Trophoblast cell (in vitro differentiated cells and primary cell): Measurements from ENCODE around the gene UBE2D2.
"Not testable (repeated sequence)": the region's sequence is repeated elsewhere in the genome, so short reads cannot be mapped to it uniquely, and the experiment has no call there.

Experiments
- DNase-seq, 2 donors: peaks; one replicate each; pipeline ENCODE4 v3.0.0-alpha.2; 2016
- H2AFZ ChIP-seq: 2 replicates; pipeline ENCODE4 v1.6.1; 2013; ENCODE audit warnings: low read length, moderate library complexity, mild to moderate bottlenecking; ENCODE audit not compliant: insufficient read depth, poor library complexity
- H2AK5ac ChIP-seq: 2 replicates; pipeline ENCODE4 v1.6.1; 2013; ENCODE audit warnings: mild to moderate bottlenecking, low read length
- H2BK120ac ChIP-seq: 2 replicates; pipeline ENCODE4 v1.6.1; 2013; ENCODE audit warnings: low read length, mild to moderate bottlenecking, moderate library complexity; ENCODE audit not compliant: insufficient read depth, poor library complexity
- H2BK12ac ChIP-seq: 2 replicates; pipeline ENCODE4 v1.6.1; 2013; ENCODE audit warnings: mild to moderate bottlenecking, low read length, moderate library complexity
- H2BK5ac ChIP-seq: 2 replicates; pipeline ENCODE4 v1.6.1; 2013; ENCODE audit warnings: low read length, low read depth, moderate library complexity, mild to moderate bottlenecking; ENCODE audit not compliant: poor library complexity
- H3K14ac ChIP-seq: 2 replicates; pipeline ENCODE4 v1.6.1; 2013; ENCODE audit warnings: mild to moderate bottlenecking, low read length
- H3K18ac ChIP-seq: 2 replicates; pipeline ENCODE4 v1.6.1; 2013; ENCODE audit warnings: mild to moderate bottlenecking, low read length
- H3K23ac ChIP-seq: 2 replicates; pipeline ENCODE4 v1.6.1; 2013; ENCODE audit warnings: low read length
- H3K27ac ChIP-seq: 2 replicates; pipeline ENCODE4 v1.5.1; 2013; ENCODE audit warnings: low read depth, mild to moderate bottlenecking, inconsistent platforms, low read length, moderate library complexity
- H3K27me3 ChIP-seq: 2 replicates; pipeline ENCODE4 v1.6.1; 2013; ENCODE audit warnings: inconsistent platforms, mild to moderate bottlenecking, low read length, moderate library complexity; ENCODE audit not compliant: insufficient read depth
- H3K36me3 ChIP-seq, 2 experiments: 1 replicate in 1 of 2; 2 replicates in 1 of 2; pipeline ENCODE4 v1.6.1; 2013; ENCODE audit warnings: low read length in 2 of 2, mild to moderate bottlenecking in 2 of 2, moderate library complexity in 1 of 2; ENCODE audit not compliant: insufficient read depth in 2 of 2, control insufficient read depth in 1 of 2
- H3K4ac ChIP-seq: 2 replicates; pipeline ENCODE4 v1.6.1; 2013; ENCODE audit warnings: low read depth, mild to moderate bottlenecking, low read length, moderate library complexity
- H3K4me1 ChIP-seq, 2 experiments: 1 replicate in 1 of 2; 2 replicates in 1 of 2; pipeline ENCODE4 v1.6.1; 2013; ENCODE audit warnings: low read length in 2 of 2, mild to moderate bottlenecking in 2 of 2, moderate library complexity in 1 of 2; ENCODE audit not compliant: insufficient read depth in 2 of 2, control insufficient read depth in 1 of 2
- H3K4me2 ChIP-seq: 2 replicates; pipeline ENCODE4 v1.6.1; 2013; ENCODE audit warnings: inconsistent platforms, mild to moderate bottlenecking, low read length, moderate library complexity
- H3K4me3 ChIP-seq: 2 replicates; pipeline ENCODE4 v1.5.1; 2013; ENCODE audit warnings: mild to moderate bottlenecking, low read depth, low read length, inconsistent platforms
- H3K79me1 ChIP-seq: one replicate; pipeline ENCODE4 v1.6.1; 2013; ENCODE audit warnings: low read length
- H3K79me2 ChIP-seq: 2 replicates; pipeline ENCODE4 v1.6.1; 2013; ENCODE audit warnings: low read length, mild to moderate bottlenecking; ENCODE audit not compliant: control insufficient read depth, insufficient read depth, poor library complexity
- H3K9ac ChIP-seq: 2 replicates; pipeline ENCODE4 v1.6.1; 2013; ENCODE audit warnings: mild to moderate bottlenecking, low read length
- H3K9me3 ChIP-seq: 2 replicates; pipeline ENCODE4 v1.6.1; 2013; ENCODE audit warnings: low read depth, mild to moderate bottlenecking, control low read depth, inconsistent platforms, low read length; ENCODE audit not compliant: insufficient read depth
- H4K12ac ChIP-seq: 2 replicates; pipeline ENCODE4 v1.6.1; 2013; ENCODE audit warnings: low read depth, mild to moderate bottlenecking, low read length, moderate library complexity
- H4K8ac ChIP-seq: 2 replicates; pipeline ENCODE4 v1.6.1; 2013; ENCODE audit warnings: low read depth, mild to moderate bottlenecking, low read length, moderate library complexity
- H4K91ac ChIP-seq: one replicate; pipeline ENCODE4 v1.6.1; 2013; ENCODE audit warnings: low read depth, mild to moderate bottlenecking, low read length, moderate library complexity
- WGBS: extraction: QIAGEN DNeasy Blood & Tissue Kit; methylation state at CpG from one replicate; pipeline ENCODE4 v1.1.7; 2013; ENCODE audit warnings: missing lambda C conversion rate; ENCODE audit not compliant: insufficient read length, insufficient coverage; ENCODE audit errors: extremely low coverage; 5-methylcytosine and 5-hydroxymethylcytosine counted together

Gene UBE2D2

DNA sequence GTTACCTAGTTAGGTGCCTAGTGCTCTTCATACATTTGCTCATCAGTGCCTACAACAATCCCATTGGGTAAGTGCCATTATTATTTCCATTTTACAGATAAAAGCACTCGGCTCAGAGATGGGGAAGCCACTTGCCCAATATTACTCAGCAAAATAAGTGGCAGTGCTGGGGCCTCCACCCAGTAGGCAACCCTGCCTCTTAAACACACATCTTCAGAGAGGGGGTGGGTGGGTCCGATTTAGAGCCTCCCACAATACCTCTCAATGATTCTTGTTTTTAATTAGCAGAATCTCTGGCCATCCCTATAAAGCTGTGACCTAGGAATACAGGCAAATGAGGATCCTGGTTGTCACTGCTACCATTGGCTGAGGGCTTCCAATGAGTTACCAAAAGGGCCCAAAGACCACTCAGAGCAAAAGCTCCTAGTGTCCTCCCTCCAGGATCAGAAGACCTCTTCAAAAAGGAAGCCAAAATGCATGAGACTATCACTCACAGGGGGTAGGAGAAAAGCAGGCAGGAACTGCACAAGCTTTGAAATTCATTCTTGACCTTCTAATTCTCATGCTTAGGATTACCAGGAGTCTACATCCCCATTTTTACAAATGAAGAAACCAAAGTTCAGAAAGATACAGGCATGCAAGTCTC is 36.1 kb upstream of the UBE2D2 start:
- Histone ChIP-seq H3K14ac (no peak overlapping the region), H3K18ac (no peak overlapping the region)

DNA sequence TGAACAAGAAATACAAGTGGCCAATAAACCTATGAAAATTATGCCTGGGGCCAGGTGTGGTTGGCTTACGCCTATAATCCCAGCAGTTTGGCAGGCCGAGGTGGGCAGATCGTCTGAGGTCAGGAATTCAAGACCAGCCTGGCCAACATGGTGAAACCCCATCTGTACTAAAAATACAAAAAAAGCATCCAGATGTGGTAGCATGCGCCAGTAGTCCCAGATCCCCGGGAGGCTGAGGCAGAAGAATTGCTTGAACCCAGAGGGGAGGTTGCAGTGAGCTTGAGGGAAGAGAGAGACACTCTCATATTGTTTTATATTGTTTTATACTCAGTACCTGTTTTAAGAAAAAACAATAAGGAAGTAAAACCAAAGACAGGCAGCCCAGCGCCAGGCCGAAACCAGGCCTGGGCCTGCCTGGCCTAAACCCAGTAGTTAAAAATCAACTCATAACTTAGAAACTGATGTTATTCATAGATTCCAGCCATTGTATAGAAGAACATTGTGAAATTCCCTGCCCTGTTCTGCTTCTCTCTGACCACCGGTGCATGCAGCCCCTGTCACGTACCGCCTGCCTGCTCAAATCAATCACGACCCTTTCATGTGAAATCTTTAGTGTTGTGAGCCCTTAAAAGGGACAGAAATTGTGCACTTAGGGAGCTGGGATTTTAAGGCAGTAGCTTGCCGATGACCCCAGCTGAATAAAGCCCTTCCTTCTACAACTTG is 35.4 kb upstream of the UBE2D2 start:
- no CpG with 5 or more reads among the region's 12 CpGs for WGBS
- not testable (repeated sequence) for H3K4me3 ChIP-seq, H4K8ac ChIP-seq

More for the DNA sequence above, 36.1 kb upstream of the UBE2D2 start:
- no peak overlapping the region for H3K23ac ChIP-seq
- no peak overlapping the region for H2BK120ac ChIP-seq
- no peak overlapping the region for H3K27ac ChIP-seq
- H3K79me2 ChIP-seq = no peaks in the 10 kb centered on the region
- H4K91ac ChIP-seq = no peak overlapping the region
- H3K36me3 ChIP-seq = no peaks in the 10 kb centered on the region
- no peak for DNase-seq
- H3K27me3 ChIP-seq = no peaks in the 10 kb centered on the region
- H3K9me3 ChIP-seq = no peaks in the 10 kb centered on the region
- no peak overlapping the region for H3K4me2 ChIP-seq
- H3K4me1 ChIP-seq = no peaks in the 10 kb centered on the region
- H3K4me3 ChIP-seq = no peak overlapping the region
- no peak overlapping the region for H2AFZ ChIP-seq
- no peak overlapping the region for H3K9ac ChIP-seq
- no CpG with 5 or more reads among the region's 2 CpGs for WGBS
- no peak overlapping the region for H2BK12ac ChIP-seq
- H3K4ac ChIP-seq = no peak overlapping the region
- no peak overlapping the region for H4K12ac ChIP-seq
- no peak overlapping the region for H2BK5ac ChIP-seq
- no peaks in the 10 kb centered on the region for H3K79me1 ChIP-seq
- H2AK5ac ChIP-seq = no peak overlapping the region
- no peak overlapping the region for H4K8ac ChIP-seq

DNA sequence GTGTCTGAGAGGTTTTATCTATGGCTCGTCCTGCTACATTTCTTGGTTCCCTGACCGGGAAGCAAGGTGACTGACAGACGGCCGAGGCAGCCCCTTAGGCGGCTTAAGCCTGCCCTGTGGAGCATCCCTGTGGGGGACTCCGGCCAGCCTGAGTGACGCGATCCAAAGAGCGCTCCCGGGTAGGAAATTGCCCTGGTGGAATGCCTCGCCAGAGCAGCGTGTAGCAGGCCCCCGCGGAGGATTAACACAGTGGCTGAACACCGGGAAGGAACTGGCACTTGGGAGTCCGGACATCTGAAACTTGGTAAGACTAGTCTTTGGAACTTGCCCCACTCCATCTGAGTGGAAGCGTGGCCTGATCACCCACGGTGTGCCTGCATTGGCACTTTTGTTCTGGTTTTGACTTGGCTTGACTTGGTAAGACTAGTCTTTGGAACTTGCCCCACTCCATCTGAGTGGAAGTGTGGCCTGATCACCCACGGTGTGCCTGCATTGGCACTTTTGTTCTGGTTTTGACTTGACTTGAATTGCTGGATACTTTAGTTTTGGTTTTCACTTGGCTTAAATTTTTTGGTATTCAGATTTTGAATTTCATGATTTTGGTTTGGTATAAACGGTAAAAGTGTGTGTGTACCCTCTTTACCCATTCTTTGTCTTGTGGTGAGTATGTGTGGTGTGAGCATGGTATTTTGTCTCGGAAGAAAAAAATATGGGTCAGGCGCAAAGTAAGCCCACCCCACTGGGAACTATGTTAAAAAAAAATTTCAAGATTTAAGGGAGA is 34.6 kb upstream of the UBE2D2 start:
- 100% methylated on average over 1 of the region's 22 CpGs for WGBS
- not testable (repeated sequence) for H3K4ac ChIP-seq, H2BK120ac ChIP-seq

More for the DNA sequence above, 35.4 kb upstream of the UBE2D2 start:
- not testable (repeated sequence) for H2BK12ac ChIP-seq, H3K9me3 ChIP-seq, H3K36me3 ChIP-seq, H2AFZ ChIP-seq, H4K12ac ChIP-seq, H3K18ac ChIP-seq, H3K23ac ChIP-seq, H2AK5ac ChIP-seq, H2BK120ac ChIP-seq, H3K4ac ChIP-seq, H3K4me1 ChIP-seq, H3K4me2 ChIP-seq, H4K91ac ChIP-seq, H3K79me1 ChIP-seq, H3K14ac ChIP-seq, H3K27ac ChIP-seq, DNase-seq, H2BK5ac ChIP-seq, H3K27me3 ChIP-seq, H3K79me2 ChIP-seq, H3K9ac ChIP-seq

DNA sequence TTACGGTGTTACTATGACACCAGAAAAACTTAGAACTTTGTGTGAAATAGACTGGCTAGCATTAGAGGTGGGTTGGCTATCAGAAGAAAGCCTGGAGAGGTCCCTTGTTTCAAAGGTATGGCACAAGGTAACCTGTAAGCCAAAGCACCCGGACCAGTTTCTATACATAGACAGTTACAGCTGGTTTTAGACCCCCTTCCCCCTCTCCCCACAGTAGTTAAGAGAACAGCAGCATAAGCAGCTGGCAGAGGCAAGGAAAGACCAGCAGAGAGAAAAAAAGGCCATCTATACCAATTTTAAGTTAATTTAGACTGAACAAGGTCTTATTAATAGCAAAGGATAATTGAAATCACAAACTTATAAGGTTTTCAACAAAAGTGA is 34.1 kb upstream of the UBE2D2 start:
- not testable (repeated sequence) for H3K79me1 ChIP-seq, H3K14ac ChIP-seq, H3K27me3 ChIP-seq, H3K23ac ChIP-seq, H4K12ac ChIP-seq, H2BK12ac ChIP-seq, DNase-seq, H2BK120ac ChIP-seq, H3K4ac ChIP-seq, H2AFZ ChIP-seq, H3K4me2 ChIP-seq, H2AK5ac ChIP-seq, H4K8ac ChIP-seq, H3K36me3 ChIP-seq, H4K91ac ChIP-seq, H3K4me1 ChIP-seq, H3K4me3 ChIP-seq, H3K18ac ChIP-seq, H3K9ac ChIP-seq, H2BK5ac ChIP-seq, H3K9me3 ChIP-seq, H3K27ac ChIP-seq, H3K79me2 ChIP-seq
- no CpG with 5 or more reads among the region's 2 CpGs for WGBS

More for the DNA sequence above, 34.6 kb upstream of the UBE2D2 start:
- H3K27ac ChIP-seq, H3K27me3 ChIP-seq, H2AFZ ChIP-seq, H3K4me2 ChIP-seq, H3K4me1 ChIP-seq, H3K9me3 ChIP-seq, H3K14ac ChIP-seq, H3K79me1 ChIP-seq, H3K18ac ChIP-seq, H4K12ac ChIP-seq, H4K8ac ChIP-seq, DNase-seq, H3K36me3 ChIP-seq, H2BK12ac ChIP-seq, H3K79me2 ChIP-seq, H2AK5ac ChIP-seq, H4K91ac ChIP-seq, H3K23ac ChIP-seq, H3K9ac ChIP-seq, H3K4me3 ChIP-seq, H2BK5ac ChIP-seq: not testable (repeated sequence)
